H1 (cell line): ENCODE results near the gene ACACB. TPM values are rescaled to one million over a fixed set of nuclear protein-coding genes. Genes with fewer than 3 reads are reported as not detected.

Experiments
- CTCF ChIA-PET: fragments of 300-600 bp; sonication (Branson Sonifier 250); formaldehyde crosslinking; loops from one replicate; lab custom pipeline; 2021; ENCODE audit not compliant: partially characterized antibody; lab: Charles Lee
- POLR2A ChIA-PET: fragments of 300-600 bp; sonication (Branson Sonifier 250); formaldehyde crosslinking; loops from one replicate; lab custom pipeline; 2021; ENCODE audit warnings: inconsistent platforms; ENCODE audit not compliant: partially characterized antibody; lab: Charles Lee
- DNase-seq, 2 experiments: peaks; one replicate each; pipeline versions ENCODE4 v3.0.0 to v3.0.0-alpha.2; 2010 to 2022; ENCODE audit warnings: low spot score in 2 of 2, low read depth in 1 of 2, mixed read lengths in 1 of 2
- FAIRE-seq: peaks from 2 replicates; lab custom pipeline; 2011; peaks lifted over from hg19 to GRCh38; lab: Jason Lieb, UNC
- H2AFZ ChIP-seq: 2 replicates; pipeline ENCODE4 v1.8.1; 2012; ENCODE audit warnings: low read length, inconsistent platforms
- H2AK5ac ChIP-seq: 2 replicates; pipeline ENCODE4 v1.6.1; 2013; ENCODE audit warnings: low read depth, low read length
- H2BK120ac ChIP-seq: replicated peaks from 2 replicates; pipeline ENCODE3; 2013; ENCODE audit warnings: low read depth, low read length, inconsistent platforms
- H2BK12ac ChIP-seq: 2 replicates; pipeline ENCODE4 v1.6.1; 2013; ENCODE audit warnings: low read depth, low read length
- H2BK15ac ChIP-seq: 2 replicates; pipeline ENCODE4 v1.6.1; 2013; ENCODE audit warnings: low read length
- H2BK20ac ChIP-seq: 2 replicates; pipeline ENCODE4 v1.6.1; 2013; ENCODE audit warnings: low read length
- H2BK5ac ChIP-seq: 2 replicates; pipeline ENCODE4 v1.6.1; 2013; ENCODE audit warnings: low read depth, low read length
- H3K14ac ChIP-seq: 2 replicates; pipeline ENCODE4 v1.6.1; 2013; ENCODE audit warnings: inconsistent platforms; ENCODE audit not compliant: insufficient read length
- H3K18ac ChIP-seq: 2 replicates; pipeline ENCODE4 v1.6.1; 2013; ENCODE audit warnings: low read length; ENCODE audit errors: extremely low read depth
- H3K23ac ChIP-seq: 2 replicates; pipeline ENCODE4 v1.6.1; 2013; ENCODE audit warnings: inconsistent platforms; ENCODE audit not compliant: insufficient read length
- H3K23me2 ChIP-seq: 2 replicates; pipeline ENCODE4 v1.6.1; 2013; ENCODE audit warnings: low read depth, low read length
- H3K27ac ChIP-seq: 2 replicates; pipeline ENCODE4 v1.6.1; 2011; ENCODE audit warnings: low read depth, low read length, inconsistent platforms
- H3K27me3 ChIP-seq, 4 experiments: replicated peaks in 1 of 4; 1 replicate in 1 of 4; 2 replicates in 3 of 4; pipeline versions ENCODE4 v1.6.1 to v1.8.1; 2011 to 2013; ENCODE audit warnings: low read length in 3 of 4, mild to moderate bottlenecking in 3 of 4, inconsistent platforms in 2 of 4, mixed read lengths in 2 of 4, moderate library complexity in 1 of 4; ENCODE audit not compliant: control insufficient read depth in 3 of 4, insufficient read depth in 3 of 4; ENCODE audit errors: extremely low read depth in 1 of 4
- H3K36me3 ChIP-seq, 4 experiments: 2 replicates each; pipeline versions ENCODE4 v1.6.1 to v1.8.1; 2011 to 2013; ENCODE audit warnings: mild to moderate bottlenecking in 4 of 4, low read length in 3 of 4, moderate library complexity in 2 of 4, control low read depth in 1 of 4, inconsistent platforms in 1 of 4; ENCODE audit not compliant: insufficient read depth in 4 of 4, control insufficient read depth in 2 of 4
- H3K4ac ChIP-seq: replicated peaks from 2 replicates; pipeline ENCODE3; 2013; ENCODE audit warnings: low read length, low read depth, mixed read lengths, inconsistent platforms; ENCODE audit not compliant: insufficient read length
- H3K4me1 ChIP-seq, 4 experiments: replicated peaks in 1 of 4; 1 replicate in 1 of 4; 2 replicates in 3 of 4; pipeline versions ENCODE4 v1.6.1 to v1.8.1; 2011 to 2013; ENCODE audit warnings: low read length in 3 of 4, inconsistent platforms in 2 of 4, mixed read lengths in 1 of 4; ENCODE audit not compliant: insufficient read depth in 4 of 4, control insufficient read depth in 3 of 4
- H3K4me2 ChIP-seq, 2 experiments: 2 replicates each; pipeline versions ENCODE4 v1.6.1 to v1.8.1; 2011 to 2013; ENCODE audit warnings: low read depth in 2 of 2, low read length in 2 of 2, control low read depth in 1 of 2, inconsistent platforms in 1 of 2, mild to moderate bottlenecking in 1 of 2; ENCODE audit not compliant: insufficient read depth in 1 of 2
- H3K4me3 ChIP-seq, 4 experiments: fragments of 200-600, 300-600 bp in 1 of 4; sonication (generic), shearing (Covaris generic), sonication (Bioruptor Twin) in 1 of 4; 2 replicates each; pipeline versions ENCODE4 v1.5.1 to v1.8.1; 2011 to 2016; ENCODE audit warnings: low read length in 4 of 4, low read depth in 3 of 4, control low read depth in 2 of 4, inconsistent platforms in 2 of 4, mild to moderate bottlenecking in 2 of 4, mixed read lengths in 1 of 4, moderate library complexity in 1 of 4; ENCODE audit not compliant: insufficient read depth in 2 of 4; ENCODE audit errors: extremely low read depth in 1 of 4
- H3K56ac ChIP-seq: replicated peaks from 2 replicates; pipeline ENCODE3; 2013; ENCODE audit warnings: low read depth, mild to moderate bottlenecking, mixed read lengths, low read length, inconsistent platforms; ENCODE audit not compliant: insufficient read length
- H3K79me1 ChIP-seq: 2 replicates; pipeline ENCODE4 v1.6.1; 2013; ENCODE audit warnings: low read depth, low read length, control low read depth
- H3K79me2 ChIP-seq, 2 experiments: 2 replicates each; pipeline versions ENCODE4 v1.6.1 to v1.8.1; 2012 to 2013; ENCODE audit warnings: low read length in 2 of 2, mild to moderate bottlenecking in 2 of 2, inconsistent platforms in 1 of 2; ENCODE audit not compliant: insufficient read depth in 2 of 2, control insufficient read depth in 1 of 2
- H3K9ac ChIP-seq, 4 experiments: replicated peaks in 1 of 4; 1 replicate in 1 of 4; 2 replicates in 3 of 4; pipeline versions ENCODE4 v1.6.1 to v1.8.1; 2011 to 2013; ENCODE audit warnings: low read depth in 3 of 4, low read length in 3 of 4, control low read depth in 2 of 4, mild to moderate bottlenecking in 2 of 4, moderate library complexity in 2 of 4, inconsistent platforms in 1 of 4; ENCODE audit errors: extremely low read depth in 1 of 4
- H3K9me3 ChIP-seq, 2 experiments: 2 replicates each; pipeline versions ENCODE4 v1.6.1 to v1.8.1; 2012 to 2013; ENCODE audit warnings: mild to moderate bottlenecking in 2 of 2, moderate library complexity in 2 of 2, control low read depth in 1 of 2, inconsistent platforms in 1 of 2, low read depth in 1 of 2, low read length in 1 of 2, mixed read lengths in 1 of 2; ENCODE audit not compliant: insufficient read depth in 2 of 2
- H4K20me1 ChIP-seq, 2 experiments: replicated peaks in 1 of 2; 2 replicates each; pipeline versions ENCODE3 to v1.8.1; 2011 to 2013; ENCODE audit warnings: inconsistent platforms in 2 of 2, low read length in 2 of 2, mild to moderate bottlenecking in 1 of 2; ENCODE audit not compliant: insufficient read depth in 2 of 2, control insufficient read depth in 1 of 2
- H4K5ac ChIP-seq: 2 replicates; pipeline ENCODE4 v1.6.1; 2013; ENCODE audit warnings: low read length, low read depth, mixed read lengths, inconsistent platforms; ENCODE audit not compliant: insufficient read length
- H4K8ac ChIP-seq: 2 replicates; pipeline ENCODE4 v1.8.0; 2013; ENCODE audit warnings: mild to moderate bottlenecking, moderate library complexity, low read length, inconsistent platforms; ENCODE audit not compliant: insufficient read depth; ENCODE audit errors: extremely low read depth
- H4K91ac ChIP-seq: replicated peaks from 2 replicates; pipeline ENCODE3; 2013; ENCODE audit warnings: low read length, mixed read lengths, inconsistent platforms; ENCODE audit not compliant: insufficient read length
- BRCA1 ChIP-seq: IDR thresholded peaks from 2 replicates; pipeline ENCODE4 v1.6.1; 2012; ENCODE audit warnings: low read depth, low read length, improper control_type of control experiment
- CBX5 ChIP-seq: fragments of 300-800, 300-1000 bp; sonication (generic); IDR thresholded peaks from 2 replicates; pipeline ENCODE4 v1.7.1; 2016; ENCODE audit warnings: antibody characterized with exemption, low read length, low read depth
- CREB1 ChIP-seq: IDR thresholded peaks from 2 replicates; pipeline ENCODE4 v1.6.1; 2012; ENCODE audit warnings: inconsistent platforms
- EP300 ChIP-seq, 2 experiments: IDR thresholded peaks; 1 replicate in 1 of 2; 2 replicates in 1 of 2; pipeline ENCODE4 v1.6.1; 2011 to 2012; ENCODE audit warnings: low read depth in 2 of 2, low read length in 2 of 2, mild to moderate bottlenecking in 2 of 2, borderline replicate concordance in 1 of 2, inconsistent platforms in 1 of 2, moderate library complexity in 1 of 2
- GTF2F1 ChIP-seq: IDR thresholded peaks from 2 replicates; pipeline ENCODE4 v1.6.1; 2012; ENCODE audit warnings: low read depth, low read length, improper control_type of control experiment, borderline replicate concordance
- MAFK ChIP-seq: IDR thresholded peaks from 2 replicates; pipeline ENCODE4 v1.6.1; 2012; ENCODE audit warnings: low read depth, mild to moderate bottlenecking, improper control_type of control experiment, low read length
- POLR2A ChIP-seq, 2 experiments: IDR thresholded peaks; 1 replicate in 1 of 2; 2 replicates in 1 of 2; pipeline ENCODE4 v1.6.1; 2011; ENCODE audit warnings: low read depth in 2 of 2, low read length in 2 of 2, mild to moderate bottlenecking in 2 of 2; ENCODE audit errors: control extremely low read depth in 1 of 2
- RNF2 ChIP-seq: fragments of 200-900, 300-1000 bp; sonication (generic); IDR thresholded peaks from 2 replicates; pipeline ENCODE4 v1.7.1; 2016; ENCODE audit warnings: borderline replicate concordance, low read depth, mild to moderate bottlenecking, antibody characterized with exemption, low read length; ENCODE audit not compliant: poor library complexity, severe bottlenecking; ENCODE audit errors: missing control alignments
- RXRA ChIP-seq: IDR thresholded peaks from 2 replicates; pipeline ENCODE4 v1.6.1; 2011; ENCODE audit warnings: low read depth, mild to moderate bottlenecking, low read length, moderate library complexity; ENCODE audit not compliant: insufficient read depth
- SP1 ChIP-seq: IDR thresholded peaks from 2 replicates; pipeline ENCODE4 v1.6.1; 2011; ENCODE audit warnings: low read depth, low read length
- SUZ12 ChIP-seq: fragments of 200-600 bp; sonication (generic); IDR thresholded peaks from 2 replicates; pipeline ENCODE4 v1.6.1; 2012; ENCODE audit warnings: mild to moderate bottlenecking, inconsistent platforms, low read length, moderate library complexity, mixed read lengths
- TBP ChIP-seq: IDR thresholded peaks from 2 replicates; pipeline ENCODE4 v1.6.1; 2011; ENCODE audit warnings: low read depth, low read length, improper control_type of control experiment
- USF2 ChIP-seq: IDR thresholded peaks from 2 replicates; pipeline ENCODE4 v1.6.1; 2011; ENCODE audit warnings: low read length, improper control_type of control experiment
- WGBS, 2 experiments: shearing (Covaris generic) in 1 of 2; methylation state at CpG; one replicate each; pipeline versions ENCODE4 v1.1.6 to v1.1.7; 2013 to 2015; ENCODE audit warnings: low lambda C conversion rate in 2 of 2, mixed read lengths in 2 of 2, inconsistent platforms in 1 of 2, low coverage in 1 of 2, missing lambda C conversion rate in 1 of 2; ENCODE audit not compliant: insufficient replicate concordance in 2 of 2, insufficient coverage in 1 of 2, insufficient read length in 1 of 2; ENCODE audit errors: extremely low coverage in 1 of 2, missing lambda C conversion rate in 1 of 2; 5-methylcytosine and 5-hydroxymethylcytosine counted together
- polyA plus RNA-seq, 7 experiments: library from polyadenylated mRNA; depleted of rRNA in 3 of 7; stranded (reverse) in 5 of 7; unstranded in 2 of 7; fragments of >200 nt in 5 of 7; fragments of 200-250 nt in 2 of 7; gene quantifications; 1 replicate in 5 of 7; 2 replicates in 1 of 7; 4 replicates in 1 of 7; pipeline versions ENCODE4 v1.2.1 to v1.2.3, GENCODE V29; 2011 to 2013; ENCODE audit warnings: missing spikeins in 2 of 7, mixed read lengths in 2 of 7
- total RNA-seq: library from RNA; stranded (reverse); fragmentation: NEBNext Ultra II Directional; extraction: Animal tissue kit (Norgen Biotek cat#: 25700); gene quantifications from 2 replicates; pipeline ENCODE4 v1.2.1, GENCODE V29; 2021

The ACACB gene
- total and polyA plus RNA-seq, 2 of the 8 experiments (the other 6 are each of a cell fraction or from before 2014, with no cell fraction given): 5.8 to 15.3 TPM

DNA sequence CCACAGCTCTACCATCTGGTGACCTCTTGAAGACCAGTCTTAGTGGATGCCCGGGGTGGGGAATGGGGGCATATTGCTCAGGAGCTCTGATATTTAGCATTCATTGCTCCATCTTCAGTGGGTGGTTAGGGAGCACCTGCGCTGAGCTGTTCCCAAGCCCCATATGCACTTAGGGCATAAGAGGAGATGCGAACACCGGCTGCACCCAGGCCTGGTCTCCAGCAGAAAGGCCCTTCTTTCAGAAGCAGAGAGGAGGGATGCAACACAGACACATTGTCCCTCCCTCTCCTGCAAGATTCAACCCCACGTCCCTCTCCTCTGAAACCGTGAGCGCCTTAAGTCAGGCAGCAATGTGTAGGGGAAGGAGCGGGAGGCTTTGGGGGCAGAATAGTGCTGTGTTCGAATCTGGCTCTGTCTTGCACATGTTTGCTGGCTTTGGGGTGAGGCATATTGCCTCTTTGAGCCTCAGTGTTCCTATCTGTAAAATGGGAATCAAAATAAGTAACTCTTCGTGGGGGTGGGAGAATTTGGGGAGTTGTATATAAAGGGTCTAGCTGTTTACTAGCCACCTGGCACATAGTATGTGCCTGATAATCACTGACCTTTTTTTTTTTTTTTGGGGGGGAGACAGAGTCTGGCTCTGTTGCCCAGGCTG is 105.0 kb downstream of the ACACB start:
- H3K27ac ChIP-seq: no peak overlapping the region
- POLR2A ChIA-PET: no interaction called here
- no peak overlapping the region for H3K4me3 ChIP-seq
- no peak overlapping the region for H3K56ac ChIP-seq
- no peaks in the 10 kb centered on the region for H3K23me2 ChIP-seq
- no peaks in the 10 kb centered on the region for H3K4me1 ChIP-seq
- no peaks in the 10 kb centered on the region for H3K9me3 ChIP-seq
- H2BK5ac ChIP-seq: no peak overlapping the region
- no peak overlapping the region for H2AFZ ChIP-seq
- peaks cover 0 to 3% (median 0%) of the 10 kb centered on the region in 4 experiments; a peak in 2 of 8 replicates for H3K36me3 ChIP-seq
- no peak overlapping the region for H2AK5ac ChIP-seq
- no peak overlapping the region for H2BK120ac ChIP-seq
- H3K23ac ChIP-seq: no peak overlapping the region
- H3K79me2 ChIP-seq: no peaks in the 10 kb centered on the region
- no peak overlapping the region for H3K4ac ChIP-seq
- 87% methylated on average over 10 of the region's 10 CpGs; no CpG with 5 or more reads in 1 of the 2 experiments for WGBS, 2 experiments
- H2BK15ac ChIP-seq: no peak overlapping the region
- FAIRE-seq (no peak), DNase-seq (no peak)
- no peak overlapping the region for H4K91ac ChIP-seq
- H4K20me1 ChIP-seq: peaks cover 0 to 2% of the 10 kb centered on the region in 2 experiments
- H3K79me1 ChIP-seq: no peaks in the 10 kb centered on the region
- no peaks in the 10 kb centered on the region for H3K27me3 ChIP-seq
- H4K5ac ChIP-seq: no peak overlapping the region
- no peak overlapping the region for H3K9ac ChIP-seq
- H3K18ac ChIP-seq: no peak overlapping the region
- no peak overlapping the region for H3K14ac ChIP-seq
- no peak overlapping the region for H3K4me2 ChIP-seq
- H2BK20ac ChIP-seq: no peak overlapping the region
- H2BK12ac ChIP-seq: no peak overlapping the region
- CTCF ChIA-PET: interaction anchor here (0.6 to 1.1 kb wide), 2 partner anchors 31 to 617 kb away, joined by 3 read pairs; no protein-coding TSS in a partner anchor
- no peak overlapping the region for H4K8ac ChIP-seq
- TF ChIP-seq GTF2F1 (no peak), CREB1 (no peak), SP1 (no peak), EP300 (IDR thresholded peaks at IDR 0.05; ENCODE audit: borderline replicate concordance in 1 of 2, low read depth in 2 of 2, low read length in 2 of 2) (no peak), TBP (no peak), USF2 (no peak), BRCA1 (no peak), RXRA (no peak), RNF2 (no peak), CBX5 (no peak), SUZ12 (no peak), POLR2A (IDR thresholded peaks at IDR 0.05; ENCODE audit: control extremely low read depth in 1 of 2, low read depth in 2 of 2, low read length in 2 of 2) (no peak), MAFK (no peak)
